ENCODE measurements around the gene GPANK1.

Gene GPANK1

DNA sequence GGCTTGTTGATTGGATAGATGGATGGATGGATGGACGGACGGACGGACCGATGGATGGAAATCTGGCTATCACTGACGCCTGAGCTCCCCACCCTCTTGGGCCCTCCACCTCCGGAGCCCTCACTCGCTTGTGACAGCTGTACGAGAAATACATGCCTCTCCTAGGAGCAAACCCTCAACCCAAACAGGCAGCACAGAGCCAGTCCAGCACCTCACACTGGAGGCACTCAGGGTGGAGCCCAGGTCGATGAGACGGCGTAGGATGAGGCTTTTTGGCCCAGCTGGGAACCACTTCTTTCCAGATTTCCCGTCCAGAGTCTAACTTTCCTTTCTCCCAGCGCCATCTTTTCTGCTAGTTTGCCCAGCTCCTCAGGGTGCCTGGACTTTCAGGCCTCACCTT is 18.8 kb upstream of the GPANK1 start:
- Histone ChIP-seq H3K9me3 (no peaks in the 10 kb centered on the region), H3K36me3 (peaks cover 56% of the 10 kb centered on the region), H3K4me3 (ENCODE audit: low read depth in 1 of 2, low read length in 1 of 2) (no peak overlapping the region), H3K4me1 (ENCODE audit: control insufficient read depth in 1 of 2, insufficient read depth in 1 of 2, low read depth in 1 of 2, low read length in 1 of 2) (peaks cover 16 to 20% of the 10 kb centered on the region in 2 experiments), H3K27ac (peak overlapping the region; percentile 25), H3K27me3 (peaks cover 19% of the 10 kb centered on the region)
- TF ChIP-seq, protein P1, sequence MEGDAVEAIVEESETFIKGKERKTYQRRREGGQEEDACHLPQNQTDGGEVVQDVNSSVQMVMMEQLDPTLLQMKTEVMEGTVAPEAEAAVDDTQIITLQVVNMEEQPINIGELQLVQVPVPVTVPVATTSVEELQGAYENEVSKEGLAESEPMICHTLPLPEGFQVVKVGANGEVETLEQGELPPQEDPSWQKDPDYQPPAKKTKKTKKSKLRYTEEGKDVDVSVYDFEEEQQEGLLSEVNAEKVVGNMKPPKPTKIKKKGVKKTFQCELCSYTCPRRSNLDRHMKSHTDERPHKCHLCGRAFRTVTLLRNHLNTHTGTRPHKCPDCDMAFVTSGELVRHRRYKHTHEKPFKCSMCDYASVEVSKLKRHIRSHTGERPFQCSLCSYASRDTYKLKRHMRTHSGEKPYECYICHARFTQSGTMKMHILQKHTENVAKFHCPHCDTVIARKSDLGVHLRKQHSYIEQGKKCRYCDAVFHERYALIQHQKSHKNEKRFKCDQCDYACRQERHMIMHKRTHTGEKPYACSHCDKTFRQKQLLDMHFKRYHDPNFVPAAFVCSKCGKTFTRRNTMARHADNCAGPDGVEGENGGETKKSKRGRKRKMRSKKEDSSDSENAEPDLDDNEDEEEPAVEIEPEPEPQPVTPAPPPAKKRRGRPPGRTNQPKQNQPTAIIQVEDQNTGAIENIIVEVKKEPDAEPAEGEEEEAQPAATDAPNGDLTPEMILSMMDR (IDR thresholded peaks at IDR 0.05), result no peak

DNA sequence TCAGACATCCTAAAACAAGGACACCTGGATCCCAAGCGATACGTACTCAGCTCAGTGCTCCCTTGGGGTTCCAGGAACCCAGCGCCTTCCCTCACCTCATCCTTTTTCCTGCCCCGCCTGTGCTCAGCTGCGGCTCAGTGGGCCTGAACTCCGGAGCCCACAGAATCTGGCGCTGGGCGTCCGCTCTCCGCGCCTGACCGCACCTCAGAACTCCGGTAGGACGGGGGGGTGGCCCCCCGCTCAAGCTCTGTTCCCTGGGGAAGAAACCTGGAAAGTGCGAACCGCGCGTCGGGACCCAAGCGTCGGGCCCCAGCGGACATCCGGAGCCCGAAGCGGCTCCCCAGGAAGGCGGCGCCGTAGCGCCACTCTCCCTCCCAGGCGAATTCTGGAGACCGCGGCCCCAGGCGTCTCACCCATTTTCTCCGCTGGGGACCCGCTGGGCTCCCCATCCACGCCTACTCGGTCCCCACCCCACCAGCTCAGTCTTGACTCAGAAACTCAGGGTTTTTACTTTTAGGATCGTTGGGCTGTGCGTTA is 16.4 kb upstream of the GPANK1 start:
- no peaks in the 10 kb centered on the region for H3K9me3 ChIP-seq
- peaks cover 16 to 20% of the 10 kb centered on the region in 2 experiments for H3K4me1 ChIP-seq (ENCODE audit: control insufficient read depth in 1 of 2, insufficient read depth in 1 of 2, low read depth in 1 of 2, low read length in 1 of 2)
- peaks cover 32% of the 10 kb centered on the region for H3K36me3 ChIP-seq
- H3K4me3 ChIP-seq (ENCODE audit: low read depth in 1 of 2, low read length in 1 of 2), result peak overlapping the region; percentile 65 to 72
- TF ChIP-seq, protein P1 (IDR thresholded peaks at IDR 0.05), result no peak
- peak overlapping the region; percentile 40 for H3K27ac ChIP-seq
- peaks cover 19% of the 10 kb centered on the region for H3K27me3 ChIP-seq

DNA sequence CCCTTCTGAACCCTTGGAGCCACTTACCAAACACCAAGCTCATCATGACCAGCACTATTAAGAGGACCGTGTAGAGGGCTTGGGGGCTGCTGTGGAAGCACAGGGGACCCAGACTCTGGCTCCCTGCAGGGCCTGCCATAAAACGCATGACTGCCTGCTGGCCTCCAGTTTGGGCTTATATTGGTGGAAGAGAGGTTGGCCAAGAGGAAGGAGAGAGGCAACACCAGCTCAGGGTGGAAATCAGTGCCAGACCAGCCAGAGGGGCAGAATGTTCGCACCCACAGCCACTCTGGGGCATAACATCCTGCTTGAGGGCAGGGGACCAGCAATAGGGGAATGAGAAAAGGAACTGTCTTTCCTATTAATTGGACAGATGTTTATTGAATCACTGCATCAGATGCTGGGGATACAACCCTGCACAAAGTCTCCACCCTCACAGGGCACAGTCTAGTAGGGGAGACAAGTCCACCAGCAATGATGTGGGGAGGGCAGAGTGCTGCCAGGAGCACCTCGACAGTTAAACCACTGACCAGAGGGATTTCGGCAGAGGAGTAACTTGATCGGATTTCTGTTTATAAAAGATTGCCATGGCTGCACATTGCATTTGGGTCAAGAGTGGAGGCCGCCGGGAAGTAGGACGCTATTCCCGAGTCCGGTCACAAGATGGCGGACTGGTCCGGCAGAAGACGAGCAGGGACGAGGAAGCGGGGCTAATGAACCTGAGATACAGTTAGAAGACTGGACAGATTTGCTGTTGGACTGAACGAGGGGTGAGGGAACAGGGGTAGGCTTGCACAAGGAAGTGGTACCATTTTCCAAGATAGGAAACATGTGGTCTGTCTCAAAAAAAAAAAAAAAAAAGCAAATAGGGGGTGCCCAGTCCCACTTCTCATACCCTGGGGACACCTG is 15.7 kb upstream of the GPANK1 start, which contains the start of gene LY6G5C:
LY6G5C (minus strand) TSS at position 842 of the 909 bp plus-strand sequence; CDS start at position 148, 694 bp downstream.
- peaks cover 19% of the 10 kb centered on the region for H3K27me3 ChIP-seq
- peaks cover 27% of the 10 kb centered on the region for H3K36me3 ChIP-seq
- TF ChIP-seq, protein P1 (IDR thresholded peaks at IDR 0.05), result peak; percentile 79
- peak within 1 kb of the TSS; percentile 40 for H3K27ac ChIP-seq
- peaks cover 16 to 20% of the 10 kb centered on the region in 2 experiments for H3K4me1 ChIP-seq (ENCODE audit: control insufficient read depth in 1 of 2, insufficient read depth in 1 of 2, low read depth in 1 of 2, low read length in 1 of 2)
- H3K4me3 ChIP-seq (ENCODE audit: low read depth in 1 of 2, low read length in 1 of 2), result peak within 1 kb of the TSS; percentile 65 to 72
- no peaks in the 10 kb centered on the region for H3K9me3 ChIP-seq

DNA sequence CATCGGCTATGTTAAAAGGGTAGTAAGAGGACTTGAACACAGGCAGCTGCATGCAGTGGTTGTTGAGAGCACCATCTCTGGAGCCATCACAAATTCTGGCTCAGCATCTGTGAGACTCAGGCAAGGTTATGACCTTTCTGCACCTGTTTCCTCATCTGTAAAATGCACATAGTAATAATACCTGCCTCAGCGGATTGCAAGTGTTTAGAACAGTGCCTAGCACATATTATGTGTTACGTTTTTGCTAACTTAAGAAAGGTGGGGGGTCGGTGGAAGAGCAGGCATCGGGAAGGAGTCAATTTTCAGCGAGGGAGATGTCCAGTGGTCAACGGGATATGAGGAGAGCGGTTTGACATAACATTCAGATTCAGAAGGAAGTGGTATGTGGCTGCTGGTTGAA is 13.2 kb upstream of the GPANK1 start:
- Histone ChIP-seq H3K4me3 (ENCODE audit: low read depth in 1 of 2, low read length in 1 of 2) (no peak overlapping the region), H3K27me3 (peaks cover 15% of the 10 kb centered on the region), H3K27ac (no peak overlapping the region), H3K36me3 (peaks cover 19% of the 10 kb centered on the region), H3K9me3 (no peaks in the 10 kb centered on the region), H3K4me1 (ENCODE audit: control insufficient read depth in 1 of 2, insufficient read depth in 1 of 2, low read depth in 1 of 2, low read length in 1 of 2) (peaks cover 16% of the 10 kb centered on the region in 2 experiments)
- TF ChIP-seq, protein P1 (IDR thresholded peaks at IDR 0.05), result no peak

DNA sequence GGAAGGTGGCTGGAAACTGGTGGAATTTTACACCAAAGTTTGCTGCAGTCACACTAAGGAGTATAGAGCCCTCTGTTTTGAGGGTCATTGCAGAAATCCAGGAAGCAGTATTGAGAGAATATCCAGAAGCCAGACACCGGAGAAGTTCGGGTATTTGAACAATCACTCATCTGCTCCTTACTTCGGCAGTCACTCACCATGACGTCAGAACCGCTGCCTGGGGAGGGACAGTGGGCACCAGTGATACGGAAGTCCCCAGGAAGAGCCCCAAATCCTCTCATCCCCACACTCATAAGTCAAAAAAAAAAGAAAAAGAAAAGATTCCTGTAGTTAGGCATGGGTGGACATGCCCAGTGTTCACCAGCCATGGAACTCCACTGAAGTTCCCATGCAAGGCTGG is 12.1 kb upstream of the GPANK1 start:
- TF ChIP-seq, protein P1 (IDR thresholded peaks at IDR 0.05), result no peak
- no peak overlapping the region for H3K4me3 ChIP-seq (ENCODE audit: low read depth in 1 of 2, low read length in 1 of 2)
- peaks cover 27% of the 10 kb centered on the region for H3K36me3 ChIP-seq
- peaks cover 13 to 16% of the 10 kb centered on the region in 2 experiments for H3K4me1 ChIP-seq (ENCODE audit: control insufficient read depth in 1 of 2, insufficient read depth in 1 of 2, low read depth in 1 of 2, low read length in 1 of 2)
- peaks cover 7% of the 10 kb centered on the region for H3K27me3 ChIP-seq
- H3K27ac ChIP-seq, result no peak overlapping the region
- H3K9me3 ChIP-seq, result no peaks in the 10 kb centered on the region
